Endothelial cell of umbilical vein (primary cell): ENCODE measurements around the gene LRP1B. TPM values are rescaled to one million over a fixed set of nuclear protein-coding genes. Genes with fewer than 3 reads are reported as not detected.

Source experiments
- BruUV-seq: library from RNA; stranded (reverse); fragments of 400-500 nt; replicated peaks from 2 replicates; lab custom pipeline; 2021; lab: Mats Ljungman, UMichigan
- CTCF ChIA-PET: fragments of 300-600, 350-600 bp; sonication (Branson Sonifier 250); formaldehyde crosslinking; loops from one replicate; lab custom pipeline; 2021; ENCODE audit warnings: antibody characterized with exemption, inconsistent platforms; lab: Charles Lee
- POLR2A ChIA-PET: fragments of 300-600, 350-600 bp; sonication (Branson Sonifier 250); formaldehyde crosslinking; loops from one replicate; lab custom pipeline; 2021; ENCODE audit warnings: antibody characterized with exemption, inconsistent platforms; lab: Charles Lee
- DNase-seq: peaks from one replicate; pipeline ENCODE4 v3.0.0-alpha.2; 2011; ENCODE audit warnings: low read depth, low spot score
- FAIRE-seq: peaks from 2 replicates; lab custom pipeline; 2011; peaks lifted over from hg19 to GRCh38; lab: Jason Lieb, UNC
- H2AFZ ChIP-seq: 2 replicates; pipeline ENCODE4 v1.6.0; 2012; ENCODE audit warnings: low read depth, low read length, control low read depth, inconsistent platforms
- H3K27ac ChIP-seq: 2 replicates; pipeline ENCODE4 v1.5.1; 2011; ENCODE audit warnings: low read depth, mild to moderate bottlenecking, control low read depth, low read length, moderate library complexity; ENCODE audit not compliant: insufficient read depth
- H3K27me3 ChIP-seq, 2 experiments: 2 replicates each; pipeline versions ENCODE4 v1.6.0 to v1.6.1; 2011; ENCODE audit warnings: low read length in 2 of 2, mixed read lengths in 1 of 2; ENCODE audit not compliant: control insufficient read depth in 2 of 2, insufficient read depth in 2 of 2
- H3K36me3 ChIP-seq, 2 experiments: 2 replicates in 1 of 2; 3 replicates in 1 of 2; pipeline ENCODE4 v1.5.1; 2011; ENCODE audit warnings: low read length in 2 of 2, mild to moderate bottlenecking in 1 of 2, moderate library complexity in 1 of 2; ENCODE audit not compliant: control insufficient read depth in 2 of 2, insufficient read depth in 2 of 2; ENCODE audit errors: extremely low read depth in 1 of 2
- H3K4me1 ChIP-seq: 3 replicates; pipeline ENCODE4 v1.5.1; 2011; ENCODE audit warnings: mild to moderate bottlenecking, low read length; ENCODE audit not compliant: control insufficient read depth, insufficient read depth; ENCODE audit errors: extremely low read depth
- H3K4me2 ChIP-seq: 2 replicates; pipeline ENCODE4 v1.6.1; 2011; ENCODE audit warnings: low read length, control low read depth, mixed read lengths; ENCODE audit not compliant: insufficient read depth
- H3K4me3 ChIP-seq, 3 experiments: fragments of 200-600 bp in 1 of 3; sonication (generic), shearing (Covaris generic) in 1 of 3; replicated peaks in 1 of 3; 2 replicates each; pipeline ENCODE4 v1.5.1; 2011 to 2016; ENCODE audit warnings: control low read depth in 3 of 3, low read length in 3 of 3, mild to moderate bottlenecking in 2 of 3, inconsistent platforms in 1 of 3, low read depth in 1 of 3, moderate library complexity in 1 of 3; ENCODE audit not compliant: insufficient read depth in 1 of 3
- H3K79me2 ChIP-seq: 2 replicates; pipeline ENCODE4 v1.6.0; 2012; ENCODE audit warnings: low read length, inconsistent platforms; ENCODE audit not compliant: control insufficient read depth, insufficient read depth
- H3K9ac ChIP-seq: replicated peaks from 2 replicates; pipeline ENCODE3; 2011; ENCODE audit warnings: low read length, control low read depth; ENCODE audit not compliant: insufficient read depth; ENCODE audit errors: extremely low read depth
- H3K9me1 ChIP-seq: replicated peaks from 3 replicates; pipeline ENCODE4 v1.6.0; 2011; ENCODE audit warnings: mild to moderate bottlenecking, low read length; ENCODE audit not compliant: control insufficient read depth, insufficient read depth; ENCODE audit errors: extremely low read depth
- H3K9me3 ChIP-seq: replicated peaks from 2 replicates; pipeline ENCODE4 v1.5.1; 2012; ENCODE audit warnings: low read length, inconsistent platforms; ENCODE audit not compliant: control insufficient read depth, insufficient read depth
- H4K20me1 ChIP-seq: replicated peaks from 2 replicates; pipeline ENCODE3; 2011; ENCODE audit warnings: mild to moderate bottlenecking, low read length; ENCODE audit not compliant: control insufficient read depth, insufficient read depth; ENCODE audit errors: extremely low read depth
- CTCF ChIP-seq, 2 donors: IDR thresholded peaks; 1 replicate in 1 of 2; 2 replicates in 1 of 2; pipeline ENCODE4 v1.5.1; 2011; ENCODE audit warnings: low read length in 2 of 2, mild to moderate bottlenecking in 2 of 2, moderate library complexity in 2 of 2, control low read depth in 1 of 2, inconsistent platforms in 1 of 2, low read depth in 1 of 2; ENCODE audit not compliant: insufficient read depth in 1 of 2; ENCODE audit errors: extremely low read depth in 1 of 2
- EZH2 ChIP-seq: IDR thresholded peaks from 2 replicates; pipeline ENCODE4 v1.6.1; 2012; ENCODE audit warnings: borderline replicate concordance, low read depth, mild to moderate bottlenecking, moderate library complexity, low read length, inconsistent platforms; ENCODE audit not compliant: severe bottlenecking
- FOS ChIP-seq: IDR thresholded peaks from 2 replicates; pipeline ENCODE4 v1.6.1; 2011; ENCODE audit warnings: mild to moderate bottlenecking, low read length, moderate library complexity, borderline replicate concordance; ENCODE audit not compliant: insufficient read depth
- GATA2 ChIP-seq: IDR thresholded peaks from 2 replicates; pipeline ENCODE4 v1.7.0; 2011; ENCODE audit warnings: low read depth, mild to moderate bottlenecking, moderate library complexity, mixed read lengths, low read length; ENCODE audit not compliant: insufficient read length, insufficient read depth
- JUN ChIP-seq: IDR thresholded peaks from 2 replicates; pipeline ENCODE4 v1.6.1; 2011; ENCODE audit warnings: borderline replicate concordance, low read depth; ENCODE audit not compliant: insufficient read length, insufficient read depth
- MYC ChIP-seq: IDR thresholded peaks from one replicate; pipeline ENCODE4 v1.6.1; 2011; ENCODE audit warnings: mild to moderate bottlenecking, low read depth, low read length
- POLR2A ChIP-seq: IDR thresholded peaks from 2 replicates; pipeline ENCODE4 v1.6.1; 2012; ENCODE audit warnings: low read depth, mild to moderate bottlenecking, control low read depth, low read length
- POLR2AphosphoS5 ChIP-seq: IDR thresholded peaks from 2 replicates; pipeline ENCODE4 v1.6.1; 2012; ENCODE audit warnings: low read depth, mild to moderate bottlenecking, control low read depth, low read length, moderate library complexity; ENCODE audit not compliant: insufficient read depth
- dilution Hi-C: fragments of 300-500 bp; cut with MboI; formaldehyde crosslinking; loops from one replicate; pipeline ENCODE4 v1.15.0; 2019; ENCODE audit warnings: low sequenced_read_pairs; ENCODE audit not compliant: extremely low pct_ligation_motif_present
- intact Hi-C: fragments of 100-400 bp; cut with micrococcal nuclease; formaldehyde crosslinking; loops from one replicate; pipeline ENCODE4 v1.10.0; 2022
- polyA plus RNA-seq, 4 experiments: library from polyadenylated mRNA; depleted of rRNA in 3 of 4; stranded (reverse) in 3 of 4; unstranded in 1 of 4; fragments of >200 nt; gene quantifications; 2 replicates each; pipeline versions ENCODE4 v1.2.1 to v1.2.3, GENCODE V29; 2011 to 2012; ENCODE audit warnings: missing spikeins in 1 of 4
- total RNA-seq: library from RNA; stranded (reverse); gene quantifications from 2 replicates; pipeline ENCODE4 v1.2.3, GENCODE V29; 2021
- TF ChIP-seq, protein P1 (sequence below): IDR thresholded peaks from 2 replicates; pipeline ENCODE4 v1.6.1; 2011; ENCODE audit not compliant: insufficient read depth, insufficient read length

LRP1B gene
- total and polyA plus RNA-seq, 2 donors (not counting 3 experiments of a cell fraction or from before 2014, with no cell fraction given) = 0.03 to 0.07 TPM

GRCh38 chr2:141187075-141187439 lies 943.8 kb downstream of the LRP1B start:
- Histone ChIP-seq H3K9me3 (no peaks in the 10 kb centered on the region), H3K9me1 (no peaks in the 10 kb centered on the region), H3K4me2 (no peak overlapping the region), H3K4me3 (no peak overlapping the region), H3K9ac (no peak overlapping the region), H2AFZ (no peak overlapping the region), H3K27ac (no peak overlapping the region), H3K79me2 (no peaks in the 10 kb centered on the region), H3K4me1 (no peaks in the 10 kb centered on the region), H4K20me1 (no peaks in the 10 kb centered on the region), H3K36me3 (no peaks in the 10 kb centered on the region), H3K27me3 (no peaks in the 10 kb centered on the region)
- BruUV-seq = no TSS peak
- CTCF ChIA-PET = no interaction called here
- dilution Hi-C loops = no loop called here
- no peak for DNase-seq
- intact Hi-C loops = no loop called here
- no peak for FAIRE-seq
- POLR2A ChIA-PET = no interaction called here
- no peak for TF ChIP-seq MYC
- no peak for TF ChIP-seq EZH2
- no peak for TF ChIP-seq CTCF (IDR thresholded peaks at IDR 0.05; ENCODE audit: extremely low read depth in 1 of 2, insufficient read depth in 1 of 2, low read depth in 1 of 2, low read length in 2 of 2)
- no peak for TF ChIP-seq POLR2AphosphoS5

GRCh38 chr2:141186413-141187074 lies 944.3 kb downstream of the LRP1B start:
- no peak overlapping the region for H2AFZ ChIP-seq
- H3K4me1 ChIP-seq = no peaks in the 10 kb centered on the region
- no peaks in the 10 kb centered on the region for H4K20me1 ChIP-seq
- intact Hi-C loops = no loop called here
- H3K4me3 ChIP-seq = no peak overlapping the region
- H3K4me2 ChIP-seq = no peak overlapping the region
- no TSS peak for BruUV-seq
- H3K36me3 ChIP-seq = no peaks in the 10 kb centered on the region
- FAIRE-seq (peak; percentile 43), DNase-seq (peak; percentile 57)
- CTCF ChIA-PET = no interaction called here
- no peak for TF ChIP-seq JUN
- TF ChIP-seq GATA2 = no peak
- no peak for TF ChIP-seq POLR2AphosphoS5
- no peak for TF ChIP-seq EZH2
- TF ChIP-seq CTCF (IDR thresholded peaks at IDR 0.05; ENCODE audit: extremely low read depth in 1 of 2, insufficient read depth in 1 of 2, low read depth in 1 of 2, low read length in 2 of 2) = no peak
- TF ChIP-seq POLR2A = no peak
- no peak for TF ChIP-seq FOS
- no peak for TF ChIP-seq MYC
- TF ChIP-seq, protein P1, sequence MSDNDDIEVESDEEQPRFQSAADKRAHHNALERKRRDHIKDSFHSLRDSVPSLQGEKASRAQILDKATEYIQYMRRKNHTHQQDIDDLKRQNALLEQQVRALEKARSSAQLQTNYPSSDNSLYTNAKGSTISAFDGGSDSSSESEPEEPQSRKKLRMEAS = no peak
- H3K79me2 ChIP-seq = no peaks in the 10 kb centered on the region
- POLR2A ChIA-PET = no interaction called here
- no peaks in the 10 kb centered on the region for H3K9me1 ChIP-seq
- H3K9ac ChIP-seq = no peak overlapping the region
- dilution Hi-C loops = no loop called here
- H3K27ac ChIP-seq = no peak overlapping the region
- no peaks in the 10 kb centered on the region for H3K27me3 ChIP-seq
- no peaks in the 10 kb centered on the region for H3K9me3 ChIP-seq
